HCT116 (cell line): Measurements from ENCODE around the gene ACTC1. TPM values are rescaled to one million over a fixed set of nuclear protein-coding genes. Genes with fewer than 3 reads are reported as not detected.

ENCODE experiments used
- ATAC-seq: fragments of 200-7000 bp; cut with Tn5 transposase; 2 replicates; pipeline ENCODE4 v1.9.1; 2020; ENCODE audit warnings: mild to moderate bottlenecking, moderate library complexity
- BruUV-seq: library from RNA; stranded (reverse); fragments of 400-500 nt; replicated peaks from 2 replicates; lab custom pipeline; 2021; lab: Mats Ljungman, UMichigan
- CTCF ChIA-PET: fragments of 300-600 bp; sonication (Branson Sonifier 250); formaldehyde crosslinking; loops from one replicate; lab custom pipeline; 2021; ENCODE audit warnings: antibody characterized with exemption; lab: Charles Lee
- POLR2A ChIA-PET: fragments of 300-600, 350-600 bp; sonication (Branson Sonifier 250); formaldehyde crosslinking; loops from one replicate; lab custom pipeline; 2021; ENCODE audit warnings: antibody characterized with exemption; lab: Charles Lee
- RAD21 ChIA-PET, 2 experiments: fragments of 300-600 bp; sonication (Branson Sonifier 250); formaldehyde crosslinking; loops; one replicate each; lab custom pipeline; 2023; ENCODE audit warnings: low total read pairs in 2 of 2; ENCODE audit not compliant: uncharacterized antibody in 2 of 2, unreplicated experiment in 2 of 2, low non-redundant PET in 1 of 2; lab: Charles Lee
- DNase-seq: peaks from one replicate; pipeline ENCODE4 v3.0.0-alpha.2; 2010; ENCODE audit warnings: low read depth, low spot score
- H2AFZ ChIP-seq: fragments of 200-600 bp; shearing (Covaris generic), sonication (generic); 2 replicates; pipeline ENCODE4 v1.6.1; 2017; ENCODE audit warnings: low read depth, mixed run types, mixed read lengths, antibody characterized with exemption, low read length; ENCODE audit not compliant: poor library complexity, severe bottlenecking
- H3K27ac ChIP-seq: 2 replicates; pipeline ENCODE4 v1.5.1; 2012; ENCODE audit warnings: low read depth, low read length
- H3K27me3 ChIP-seq: fragments of 200-600 bp; sonication (generic); 2 replicates; pipeline ENCODE4 v1.6.1; 2016; ENCODE audit warnings: mixed run types, low read length, mixed read lengths; ENCODE audit not compliant: insufficient read depth
- H3K36me3 ChIP-seq, 2 experiments: fragments of 200-500 bp in 1 of 2; fragments of 200-600 bp in 1 of 2; sonication (Bioruptor generic) in 1 of 2; sonication (generic) in 1 of 2; 2 replicates each; pipeline versions ENCODE4 v1.5.1 to v1.6.1; 2014 to 2016; ENCODE audit warnings: low read length in 2 of 2, inconsistent platforms in 1 of 2, mixed read lengths in 1 of 2, mixed run types in 1 of 2; ENCODE audit not compliant: insufficient read depth in 2 of 2, control insufficient read depth in 1 of 2
- H3K4me1 ChIP-seq, 2 experiments: fragments of 200-600 bp in 1 of 2; sonication (generic) in 1 of 2; 2 replicates each; pipeline versions ENCODE4 v1.5.1 to v1.6.1; 2012 to 2017; ENCODE audit warnings: low read length in 2 of 2, inconsistent platforms in 1 of 2, mild to moderate bottlenecking in 1 of 2, mixed read lengths in 1 of 2, mixed run types in 1 of 2, moderate library complexity in 1 of 2; ENCODE audit not compliant: insufficient read depth in 2 of 2, control insufficient read depth in 1 of 2
- H3K4me2 ChIP-seq: fragments of 200-600 bp; sonication (generic); 2 replicates; pipeline ENCODE4 v1.6.1; 2017; ENCODE audit warnings: mixed run types, low read length, mixed read lengths
- H3K4me3 ChIP-seq, 2 experiments: fragments of 200-600 bp in 1 of 2; sonication (generic) in 1 of 2; replicated peaks in 1 of 2; 2 replicates each; pipeline ENCODE4 v1.5.1; 2011 to 2016; ENCODE audit warnings: low read length in 2 of 2, control low read depth in 1 of 2, low read depth in 1 of 2, mild to moderate bottlenecking in 1 of 2, mixed read lengths in 1 of 2, mixed run types in 1 of 2
- H3K79me2 ChIP-seq: fragments of 200-600 bp; sonication (generic); 2 replicates; pipeline ENCODE4 v1.6.1; 2017; ENCODE audit warnings: mild to moderate bottlenecking, mixed run types, low read length, moderate library complexity, mixed read lengths; ENCODE audit not compliant: insufficient read depth
- H3K9ac ChIP-seq: fragments of 200-600 bp; sonication (generic); 2 replicates; pipeline ENCODE4 v1.6.1; 2016; ENCODE audit warnings: low read length, mixed read lengths
- H3K9me2 ChIP-seq: fragments of 200-600 bp; sonication (generic), shearing (Covaris generic); 2 replicates; pipeline ENCODE4 v1.6.1; 2017; ENCODE audit warnings: mixed run types, mild to moderate bottlenecking, moderate library complexity; ENCODE audit not compliant: insufficient read depth
- H3K9me3 ChIP-seq, 2 experiments: fragments of 200-500 bp in 1 of 2; fragments of 200-600 bp in 1 of 2; sonication (Bioruptor generic) in 1 of 2; sonication (generic) in 1 of 2; 2 replicates each; pipeline ENCODE4 v1.6.1; 2014 to 2017; ENCODE audit warnings: low read length in 2 of 2, mixed read lengths in 2 of 2, inconsistent platforms in 1 of 2, low read depth in 1 of 2, mild to moderate bottlenecking in 1 of 2, mixed run types in 1 of 2, moderate library complexity in 1 of 2; ENCODE audit not compliant: control insufficient read depth in 1 of 2, insufficient read depth in 1 of 2
- H4K20me1 ChIP-seq: fragments of 200-600 bp; sonication (generic), shearing (Covaris generic); 2 replicates; pipeline ENCODE4 v1.6.1; 2017; ENCODE audit warnings: mixed run types, mild to moderate bottlenecking, moderate library complexity; ENCODE audit not compliant: insufficient read depth
- CEBPB ChIP-seq: IDR thresholded peaks from 2 replicates; pipeline ENCODE4 v1.6.1; 2012; ENCODE audit warnings: low read depth
- EGR1 ChIP-seq: IDR thresholded peaks from 2 replicates; pipeline ENCODE4 v1.6.1; 2012; ENCODE audit warnings: low read depth
- ELF1 ChIP-seq: IDR thresholded peaks from 2 replicates; pipeline ENCODE4 v1.6.1; 2012; ENCODE audit warnings: low read depth, borderline replicate concordance
- EZH2 ChIP-seq: fragments of 200-600 bp; sonication (generic); IDR thresholded peaks from 2 replicates; pipeline ENCODE4 v1.6.1; 2017; ENCODE audit warnings: antibody characterized with exemption, mixed run types
- FOSL1 ChIP-seq: IDR thresholded peaks from 2 replicates; pipeline ENCODE4 v1.6.1; 2012; ENCODE audit warnings: low read depth
- JUND ChIP-seq: IDR thresholded peaks from 2 replicates; pipeline ENCODE4 v1.6.1; 2012
- MAX ChIP-seq: IDR thresholded peaks from 2 replicates; pipeline ENCODE4 v1.6.1; 2012
- POLR2A ChIP-seq: IDR thresholded peaks from 2 replicates; pipeline ENCODE4 v1.7.0; 2011; ENCODE audit warnings: borderline replicate concordance; ENCODE audit not compliant: insufficient read depth, insufficient read length; ENCODE audit errors: extremely low read depth
- POLR2AphosphoS5 ChIP-seq: IDR thresholded peaks from 2 replicates; pipeline ENCODE4 v1.6.1; 2011; ENCODE audit warnings: mild to moderate bottlenecking, low read depth, low read length, moderate library complexity
- RAD21 ChIP-seq: IDR thresholded peaks from 2 replicates; pipeline ENCODE4 v1.6.1; 2012; ENCODE audit warnings: low read depth, mild to moderate bottlenecking
- SIN3A ChIP-seq: IDR thresholded peaks from 2 replicates; pipeline ENCODE4 v1.6.1; 2012; ENCODE audit warnings: low read depth
- SRF ChIP-seq: IDR thresholded peaks from 2 replicates; pipeline ENCODE4 v1.6.1; 2012; ENCODE audit warnings: low read depth
- TCF7L2 ChIP-seq: IDR thresholded peaks from 2 replicates; pipeline ENCODE4 v1.7.0; 2011; ENCODE audit warnings: borderline replicate concordance, inconsistent platforms; ENCODE audit not compliant: insufficient read depth, insufficient read length; ENCODE audit errors: extremely low read depth
- YY1 ChIP-seq: IDR thresholded peaks from 2 replicates; pipeline ENCODE4 v1.6.1; 2011; ENCODE audit warnings: low read length, low read depth, moderate library complexity, mild to moderate bottlenecking; ENCODE audit not compliant: insufficient replicate concordance; ENCODE audit errors: extremely low read depth
- ZBTB33 ChIP-seq: IDR thresholded peaks from 2 replicates; pipeline ENCODE4 v1.6.1; 2011; ENCODE audit warnings: mild to moderate bottlenecking, low read length, moderate library complexity; ENCODE audit not compliant: insufficient replicate concordance; ENCODE audit errors: extremely low read depth
- intact Hi-C: fragments of 100-400 bp; cut with micrococcal nuclease; formaldehyde crosslinking; loops from 2 replicates; pipeline ENCODE4 v1.10.0; 2022
- total RNA-seq: library from RNA; stranded (reverse); gene quantifications from one replicate; pipeline ENCODE4 v1.2.1, GENCODE V29; 2021; ENCODE audit not compliant: unreplicated experiment

ACTC1 gene
- total RNA-seq, 1 experiment from 2014 or later = not detected

GRCh38 chr15:34786206-34786605 lies 9.1 kb downstream of the ACTC1 start:
- Histone ChIP-seq H3K4me2 (no peak overlapping the region), H3K9me3 (no peaks in the 10 kb centered on the region), H3K36me3 (no peaks in the 10 kb centered on the region), H3K9ac (no peak overlapping the region), H3K4me1 (no peaks in the 10 kb centered on the region), H4K20me1 (no peaks in the 10 kb centered on the region), H3K79me2 (no peaks in the 10 kb centered on the region), H3K9me2 (no peaks in the 10 kb centered on the region), H3K27ac (no peak overlapping the region), H3K27me3 (peaks cover 50% of the 10 kb centered on the region), H3K4me3 (no peak overlapping the region), H2AFZ (no peak overlapping the region)
- ChIA-PET POLR2A (no interaction called here), RAD21 (no interaction called here), CTCF (no interaction called here)
- intact Hi-C loops = no loop called here
- TF ChIP-seq CEBPB (no peak), SIN3A (no peak), POLR2AphosphoS5 (no peak), FOSL1 (no peak), ELF1 (no peak), POLR2A (no peak)
- BruUV-seq = no TSS peak
- DNase-seq (no peak), ATAC-seq (no peak)

- RAD21 ChIA-PET = no interaction called here
- intact Hi-C loops = loop anchor here (2.0 kb wide), 1 partner anchor 19 kb away; no protein-coding TSS in a partner anchor
- Histone ChIP-seq H3K27ac (no peak overlapping the region), H3K36me3 (no peaks in the 10 kb centered on the region), H3K27me3 (peaks cover 29% of the 10 kb centered on the region), H3K4me1 (no peaks in the 10 kb centered on the region), H3K9ac (no peak overlapping the region), H3K79me2 (no peaks in the 10 kb centered on the region), H3K4me2 (no peak overlapping the region), H4K20me1 (no peaks in the 10 kb centered on the region), H3K4me3 (no peak overlapping the region), H2AFZ (no peak overlapping the region), H3K9me3 (no peaks in the 10 kb centered on the region), H3K9me2 (no peaks in the 10 kb centered on the region)
- ATAC-seq = no peak
- DNase-seq = no peak
- TF ChIP-seq EZH2 = no peak
- no peak for TF ChIP-seq EGR1
- TF ChIP-seq YY1 = no peak
- TF ChIP-seq POLR2AphosphoS5 = no peak
- no peak for TF ChIP-seq SRF
- TF ChIP-seq TCF7L2 = no peak
- no peak for TF ChIP-seq JUND
- no peak for TF ChIP-seq ZBTB33
- no peak for TF ChIP-seq RAD21
- no peak for TF ChIP-seq POLR2A
- TF ChIP-seq CEBPB = no peak
- TF ChIP-seq MAX = no peak
- no TSS peak for BruUV-seq
- CTCF ChIA-PET = no interaction called here
- POLR2A ChIA-PET = no interaction called here
Observed at GRCh38 chr15:34783991-34784390, 11.4 kb downstream of the ACTC1 start.
